Vagina (tissue), 2 donors: Measurements from ENCODE around the gene TMX2. TPM values are rescaled to one million over a fixed set of nuclear protein-coding genes. Genes with fewer than 3 reads are reported as not detected.

Source experiments
- DNase-seq, 2 donors: peaks; one replicate each; pipeline ENCODE4 v3.0.0-alpha.2; 2017; ENCODE audit errors: extremely low spot score in 2 of 2
- H3K27ac ChIP-seq: fragments of 200-600 bp; sonication (generic); one replicate; pipeline ENCODE4 v1.5.1; 2019
- H3K27me3 ChIP-seq: fragments of 200-600 bp; sonication (generic); one replicate; pipeline ENCODE4 v1.5.1; 2019
- H3K36me3 ChIP-seq, 2 donors: fragments of 200-600 bp; sonication (generic); one replicate each; pipeline ENCODE4 v1.5.1; 2017 to 2019
- H3K4me1 ChIP-seq: fragments of 200-600 bp; sonication (generic); one replicate; pipeline ENCODE4 v1.5.1; 2019
- H3K4me3 ChIP-seq, 2 donors: fragments of 200-600 bp; sonication (generic); 1 replicate in 1 of 2; 2 replicates in 1 of 2; pipeline ENCODE4 v1.5.1; 2016 to 2019
- H3K9me3 ChIP-seq: fragments of 200-600 bp; sonication (generic); one replicate; pipeline ENCODE4 v1.5.1; 2019
- CTCF ChIP-seq, 3 experiments: fragments of 450-650 bp in 2 of 3; fragments of 200-600 bp in 1 of 3; sonication (generic) in 1 of 3; IDR thresholded peaks; one replicate each; pipeline ENCODE4 v1.5.1; 2017 to 2019; ENCODE audit warnings: antibody characterized with exemption in 3 of 3, mild to moderate bottlenecking in 2 of 3, moderate library complexity in 2 of 3
- POLR2A ChIP-seq, 2 donors: fragments of 450-650 bp; IDR thresholded peaks; one replicate each; pipeline ENCODE4 v1.6.1; 2017; ENCODE audit warnings: antibody characterized with exemption in 2 of 2, mild to moderate bottlenecking in 2 of 2, moderate library complexity in 2 of 2
- POLR2AphosphoS5 ChIP-seq, 2 donors: sonication (generic); formaldehyde crosslinking; IDR thresholded peaks; one replicate each; pipeline ENCODE4 v1.9.0; 2017; ENCODE audit warnings: antibody characterized with exemption in 2 of 2, mild to moderate bottlenecking in 2 of 2, low read depth in 1 of 2; ENCODE audit not compliant: insufficient read depth in 1 of 2
- intact Hi-C: fragments of 100-400 bp; cut with DNase I; formaldehyde crosslinking; loops from one replicate; pipeline ENCODE4 v1.15.1; 2023
- total RNA-seq: library from RNA; depleted of rRNA; stranded (reverse); fragments of >200 nt; gene quantifications from one replicate; pipeline ENCODE4 v1.2.3, GENCODE V29; 2016

TMX2 gene
- total RNA-seq: 44.4 TPM

DNA sequence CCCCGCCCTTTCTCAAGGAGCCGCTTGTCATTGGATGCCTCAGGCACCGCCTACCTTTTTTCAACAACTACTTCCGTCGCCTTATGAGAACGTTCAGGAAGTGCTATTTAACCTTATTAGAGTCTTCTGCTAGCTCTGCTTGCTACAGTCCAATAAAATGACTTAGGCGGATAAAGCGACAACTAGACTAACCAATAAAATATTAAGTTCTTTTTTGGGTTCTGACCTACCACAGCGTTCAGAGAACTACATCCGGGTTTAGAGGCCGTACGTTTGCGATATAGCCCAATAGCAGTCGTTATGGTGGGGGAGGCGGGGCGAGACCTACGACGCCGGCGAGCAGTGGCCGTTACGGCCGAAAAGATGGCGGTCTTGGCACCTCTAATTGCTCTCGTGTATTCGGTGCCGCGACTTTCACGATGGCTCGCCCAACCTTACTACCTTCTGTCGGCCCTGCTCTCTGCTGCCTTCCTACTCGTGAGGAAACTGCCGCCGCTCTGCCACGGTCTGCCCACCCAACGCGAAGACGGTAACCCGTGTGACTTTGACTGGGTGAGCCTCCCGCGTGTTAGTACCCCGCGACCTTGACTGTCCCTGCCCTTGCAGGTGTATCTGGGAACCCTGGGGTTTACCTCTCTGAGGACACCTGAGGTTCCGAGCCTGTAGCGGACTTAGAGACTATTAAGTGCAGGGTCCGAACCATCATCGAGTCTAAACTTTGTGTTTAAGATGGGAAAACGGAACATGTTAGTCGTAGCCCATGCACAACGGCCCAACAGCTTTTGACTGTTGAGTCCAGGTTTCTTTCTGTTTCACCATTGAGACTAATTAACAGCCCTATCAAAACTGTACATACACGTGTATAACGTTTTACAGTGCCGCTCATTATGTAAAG lies at the start of gene TMX2:
Gene TMX2, plus strand, starts transcription at position 338 of the 895 bp plus-strand sequence. Its CDS starts 26 bp downstream, at position 364.
- intact Hi-C loops: no loop called here
- Histone ChIP-seq H3K4me1 (peaks cover 55% of the 10 kb centered on the region), H3K27ac (peak within 1 kb of the TSS; percentile 93), H3K27me3 (no peaks in the 10 kb centered on the region), H3K36me3 (no peaks in the 10 kb centered on the region), H3K4me3 (peak within 1 kb of the TSS; percentile 98 to 100), H3K9me3 (no peaks in the 10 kb centered on the region)
- peak; percentile 96 to 99 for DNase-seq
- TF ChIP-seq POLR2AphosphoS5 (IDR thresholded peaks at IDR 0.05; ENCODE audit: insufficient read depth in 1 of 2, low read depth in 1 of 2) (peak; percentile 69 to 96), CTCF (IDR thresholded peaks at IDR 0.05) (no peak)

GRCh38 chr11:57662893-57663292 lies 49.5 kb upstream of the TMX2 start:
- H3K4me3 ChIP-seq: no peak overlapping the region
- H3K9me3 ChIP-seq: no peaks in the 10 kb centered on the region
- peaks cover 0 to 28% of the 10 kb centered on the region in 2 donors for H3K36me3 ChIP-seq
- intact Hi-C loops: no loop called here
- no peak for DNase-seq
- TF ChIP-seq CTCF (IDR thresholded peaks at IDR 0.05): no peak
- TF ChIP-seq POLR2AphosphoS5 (IDR thresholded peaks at IDR 0.05; ENCODE audit: insufficient read depth in 1 of 2, low read depth in 1 of 2): peak in 1 of 2 donors; percentile 16
- no peak for TF ChIP-seq POLR2A (IDR thresholded peaks at IDR 0.05)
- H3K4me1 ChIP-seq: peaks cover 25% of the 10 kb centered on the region
- no peaks in the 10 kb centered on the region for H3K27me3 ChIP-seq
- H3K27ac ChIP-seq: no peak overlapping the region

- H3K27me3 ChIP-seq: no peaks in the 10 kb centered on the region
- TF ChIP-seq POLR2AphosphoS5 (IDR thresholded peaks at IDR 0.05; ENCODE audit: insufficient read depth in 1 of 2, low read depth in 1 of 2) (no peak), CTCF (IDR thresholded peaks at IDR 0.05) (no peak), POLR2A (IDR thresholded peaks at IDR 0.05) (no peak)
- H3K4me1 ChIP-seq: peaks cover 20% of the 10 kb centered on the region
- no peaks in the 10 kb centered on the region for H3K9me3 ChIP-seq
- DNase-seq: no peak
- intact Hi-C loops: no loop called here
- peaks cover 0 to 28% of the 10 kb centered on the region in 2 donors for H3K36me3 ChIP-seq
- H3K27ac ChIP-seq: no peak overlapping the region
- H3K4me3 ChIP-seq: no peak overlapping the region
Measured at GRCh38 chr11:57663975-57664374, 48.4 kb upstream of the TMX2 start.

- H3K27ac ChIP-seq: peak overlapping the region; percentile 98
- DNase-seq: peak in 1 of 2 donors; percentile 98
- no peaks in the 10 kb centered on the region for H3K9me3 ChIP-seq
- no peaks in the 10 kb centered on the region for H3K27me3 ChIP-seq
- peak overlapping the region; percentile 92 to 99 for H3K4me3 ChIP-seq
- peaks cover 36% of the 10 kb centered on the region for H3K4me1 ChIP-seq
- intact Hi-C loops: no loop called here
- H3K36me3 ChIP-seq: peaks cover 0 to 6% of the 10 kb centered on the region in 2 donors
- TF ChIP-seq POLR2AphosphoS5 (IDR thresholded peaks at IDR 0.05; ENCODE audit: insufficient read depth in 1 of 2, low read depth in 1 of 2) (peak; percentile 82 to 90), CTCF (IDR thresholded peaks at IDR 0.05) (no peak)
Measured at GRCh38 chr11:57667117-57667735, 45.2 kb upstream of the TMX2 start.
